ENCODE measurements around the gene EYA2. TPM values are rescaled to one million over a fixed set of nuclear protein-coding genes. Genes with fewer than 3 reads are reported as not detected.

The EYA2 gene
- polyA plus RNA-seq, 1 donor, result 2.7 TPM

DNA sequence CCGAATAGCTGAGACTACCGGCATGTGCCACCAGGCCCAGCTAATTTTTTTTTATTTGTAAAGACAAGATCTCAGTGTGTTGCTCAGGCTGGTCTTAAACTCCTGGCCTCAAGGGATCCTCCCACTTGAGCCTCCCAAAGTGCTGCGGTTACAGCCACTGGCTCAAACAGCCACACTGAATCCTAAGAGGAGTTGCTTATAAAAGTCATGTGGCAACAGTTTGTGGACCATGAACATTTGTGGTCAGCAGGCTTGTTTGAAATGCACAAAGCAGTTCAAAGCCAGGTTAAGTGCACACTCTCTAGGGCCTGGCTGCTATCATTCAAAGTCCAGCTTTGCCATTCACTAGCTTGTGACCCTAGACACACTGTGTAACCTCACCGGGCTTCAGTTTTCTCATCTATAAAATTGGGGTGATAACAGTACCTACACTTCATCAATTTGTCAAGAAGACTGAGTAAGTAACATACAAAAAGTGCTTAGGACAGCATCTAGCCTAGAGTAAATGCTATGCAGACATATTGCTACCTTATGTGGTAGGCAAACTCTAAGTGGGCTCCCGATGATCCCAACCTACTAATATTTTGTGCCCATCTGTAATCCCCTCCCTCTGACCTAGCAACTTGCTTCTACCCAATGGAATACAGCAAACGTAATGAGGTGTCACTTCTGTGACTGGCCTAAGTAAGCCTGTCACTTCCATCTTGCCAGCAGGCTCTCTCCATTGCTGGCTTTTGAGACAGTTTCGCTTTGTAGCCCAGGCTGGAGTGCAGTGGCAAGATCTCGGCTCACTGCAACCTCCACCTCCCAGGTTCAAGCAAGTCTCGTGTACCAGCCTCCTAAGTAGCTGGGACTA is 338.9 kb downstream of the EYA2 start:
- no peak for DNase-seq

GRCh38 chr20:47235111-47235510 is 340.5 kb downstream of the EYA2 start:
- no peak for DNase-seq

DNA sequence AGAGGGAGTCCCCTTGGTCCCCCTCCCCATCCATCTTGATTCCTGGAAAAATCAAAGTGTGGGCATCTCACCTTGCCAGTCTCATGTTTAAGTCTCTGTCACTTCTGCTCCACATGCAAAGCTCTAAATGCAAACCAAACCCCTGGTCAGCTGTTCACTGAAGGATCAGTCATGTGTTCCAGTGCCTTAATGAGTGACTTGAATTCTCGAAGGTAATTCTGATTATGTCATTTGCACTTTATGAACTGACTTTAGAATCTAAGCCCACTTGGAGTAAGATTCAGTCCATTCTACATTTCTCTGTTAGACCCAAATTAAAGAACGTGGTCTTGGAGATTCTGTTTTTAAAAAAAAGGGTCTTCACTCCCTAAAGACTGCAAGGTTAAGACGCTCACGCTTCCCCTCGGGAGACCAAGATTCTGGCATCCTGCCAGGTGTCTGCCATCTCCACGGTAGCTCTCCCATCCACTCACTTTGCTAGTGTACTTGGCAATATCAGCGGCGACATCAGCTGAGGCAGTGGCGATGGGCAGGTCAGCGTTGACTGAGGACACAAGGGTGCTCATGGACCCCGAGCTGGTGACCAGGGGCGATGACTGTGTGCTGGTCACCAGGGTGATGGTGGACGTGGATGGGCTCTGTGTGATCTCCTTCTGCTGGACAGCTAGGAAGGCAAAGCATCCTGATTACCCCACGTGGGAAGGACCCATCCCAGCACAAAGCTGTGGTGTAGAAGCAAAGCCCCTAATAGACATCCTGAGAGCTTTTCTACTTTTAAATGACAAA is 341.4 kb downstream of the EYA2 start:
- DNase-seq, result no peak

DNA sequence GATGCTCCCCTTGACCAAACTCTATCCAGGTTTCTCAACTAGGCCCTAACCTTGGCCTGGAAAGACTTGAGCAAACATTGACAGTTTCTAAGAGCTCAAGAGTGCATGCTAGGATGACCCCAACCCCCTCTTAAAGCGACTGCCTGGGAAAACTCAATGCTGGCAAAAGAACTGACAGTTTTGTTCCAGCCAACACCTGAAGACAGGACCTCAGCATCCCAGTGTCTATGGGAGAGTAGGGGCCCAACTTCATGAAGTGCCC is 341.9 kb downstream of the EYA2 start:
- no peak for DNase-seq

GRCh38 chr20:47237715-47238114 is 343.1 kb downstream of the EYA2 start:
- DNase-seq, result no peak

Other genes with a start within 250 kb of the EYA2 start
- 3.1 TPM for gene SLC13A3, start 243.4 kb upstream of the EYA2 start, polyA plus RNA-seq (ENCODE audit: insufficient read length)
- gene TP53RK, start 205.4 kb upstream of the EYA2 start, polyA plus RNA-seq (ENCODE audit: insufficient read length), result 9.3 TPM
- gene SLC2A10, start 185.2 kb upstream of the EYA2 start, polyA plus RNA-seq (ENCODE audit: insufficient read length), result 16.6 TPM